Suppressor macrophage (primary cell): ENCODE measurements around the gene LPAR3.
"Not testable (repeated sequence)": the region's sequence is repeated elsewhere in the genome, so short reads cannot be mapped to it uniquely, and the experiment has no call there.

Source experiments
- DNase-seq, 4 experiments: peaks; one replicate each; pipeline ENCODE4 v3.0.0-alpha.2; 2020 to 2022
- total RNA-seq, 17 experiments: gene quantifications; one replicate each; lab custom pipeline; 2026; ENCODE audit warnings: mixed read lengths in 6 of 17, inconsistent platforms in 3 of 17; lab: John Stamatoyannopoulos, UW

The LPAR3 gene
- total RNA-seq = 0 to 1.1 (median 0.13) reads per million in 17 experiments

GRCh38 chr1:84892705-84893618 is at the start of gene LPAR3:
Gene LPAR3 (minus strand): TSS chr1:84893206. CDS start chr1:84866120, 27,086 bp downstream.
- DNase-seq = peak in 2 of 4 experiments; percentile 21 to 39

DNA sequence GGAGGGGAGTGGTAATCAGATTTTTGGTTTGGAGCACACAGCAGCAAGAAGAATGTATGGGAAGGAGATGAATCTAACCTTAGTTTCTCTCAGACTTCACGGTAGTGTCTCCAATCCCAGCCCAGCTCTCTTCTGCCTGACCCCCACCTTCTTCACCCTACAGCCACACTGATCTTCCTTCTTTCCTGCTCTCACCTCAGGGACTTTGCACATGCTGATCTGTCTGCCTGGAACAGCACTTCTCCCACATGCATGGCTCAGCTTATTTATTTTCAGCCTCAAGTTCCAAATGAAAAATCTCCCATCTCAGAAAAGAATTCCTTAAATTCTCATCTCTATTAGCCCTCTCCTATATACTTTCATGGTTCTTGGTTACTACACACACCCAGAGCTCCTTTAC is 48.8 kb upstream of the LPAR3 start:
- DNase-seq = no peak

- no peak for DNase-seq
These were observed 47.5 kb upstream of the LPAR3 start for GRCh38 chr1:84940481-84940880.

- DNase-seq = no peak
These were observed 46.8 kb upstream of the LPAR3 start for GRCh38 chr1:84939761-84940160.

DNA sequence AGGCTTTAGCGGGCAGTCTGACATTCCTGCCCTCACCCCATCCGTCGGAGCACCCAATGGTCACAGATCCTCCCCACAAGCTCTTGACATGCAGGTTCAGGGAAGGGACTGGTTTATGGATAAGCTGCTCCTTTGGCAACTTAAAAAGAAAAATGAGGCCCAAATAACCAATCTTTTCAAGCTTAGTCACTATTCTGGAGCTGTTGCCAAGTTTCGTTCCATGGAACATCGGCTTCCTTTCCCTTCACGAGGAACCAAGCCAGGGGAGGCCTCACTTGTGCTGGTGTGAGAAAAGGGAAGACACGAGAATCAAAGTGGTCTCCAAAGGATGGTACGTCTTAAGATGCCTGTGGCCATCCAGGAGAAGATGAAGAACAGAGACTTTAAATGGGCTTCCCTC is 46.1 kb upstream of the LPAR3 start:
- DNase-seq = no peak

DNA sequence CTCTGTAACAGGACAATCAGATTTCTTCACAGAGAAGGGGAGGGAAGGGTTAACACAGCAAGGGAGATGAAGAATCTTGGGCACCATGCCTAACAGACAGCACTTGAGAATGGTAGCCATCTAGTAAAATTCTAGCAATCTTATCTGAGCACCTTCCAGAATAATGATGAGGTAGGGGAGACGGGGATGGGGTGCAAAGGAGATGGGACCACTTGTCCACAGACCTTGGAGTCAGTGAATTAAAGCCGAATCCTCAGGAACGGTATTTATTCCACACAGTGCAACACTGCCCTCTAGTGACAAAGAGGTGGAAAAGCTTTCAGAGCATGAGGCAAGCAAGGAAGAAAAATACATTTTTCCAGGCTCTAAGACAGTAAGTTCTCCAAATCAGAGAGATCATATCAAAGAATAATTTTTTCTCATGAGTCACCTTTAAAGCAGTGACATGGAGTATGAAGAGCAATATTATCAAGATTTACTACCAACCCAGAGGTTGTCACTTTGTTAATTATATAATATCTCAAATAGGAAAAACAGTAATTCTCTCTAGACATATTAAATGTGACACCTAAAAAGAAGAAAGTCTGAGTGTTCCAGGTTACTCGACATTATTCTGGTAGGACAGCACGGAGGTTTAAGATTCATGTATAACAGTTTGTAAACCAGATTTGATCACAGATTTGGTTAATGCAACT is 43.3 kb upstream of the LPAR3 start:
- DNase-seq = peak; percentile 60 to 89 (median 72)

- no peak for DNase-seq
These were observed 40.1 kb upstream of the LPAR3 start for GRCh38 chr1:84933011-84933611.

- DNase-seq = no peak
These were observed 37.8 kb upstream of the LPAR3 start for GRCh38 chr1:84930831-84931230.

DNA sequence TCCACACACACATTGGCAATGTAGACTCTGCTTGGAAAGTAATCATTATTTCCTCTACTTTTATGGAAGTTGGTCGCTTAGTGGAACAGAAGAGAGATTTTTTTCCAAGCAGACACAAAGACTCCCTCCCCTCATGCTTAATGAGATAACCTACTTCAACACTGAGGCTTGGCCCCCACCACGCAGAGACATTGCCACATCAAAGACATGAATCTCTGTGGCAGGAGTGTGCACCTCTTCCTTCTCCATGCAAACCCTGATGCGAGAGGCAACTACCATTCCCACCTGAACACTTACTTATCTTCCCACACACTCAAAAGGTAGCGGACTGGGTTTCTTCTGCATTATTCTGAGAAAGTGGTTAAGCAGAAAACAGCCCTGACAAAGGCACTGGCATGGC is 37.3 kb upstream of the LPAR3 start:
- no peak for DNase-seq

- DNase-seq = no peak
These were observed 36.6 kb upstream of the LPAR3 start for GRCh38 chr1:84929581-84929980.

GRCh38 chr1:84928979-84929378 is 36.0 kb upstream of the LPAR3 start:
- no peak for DNase-seq

DNA sequence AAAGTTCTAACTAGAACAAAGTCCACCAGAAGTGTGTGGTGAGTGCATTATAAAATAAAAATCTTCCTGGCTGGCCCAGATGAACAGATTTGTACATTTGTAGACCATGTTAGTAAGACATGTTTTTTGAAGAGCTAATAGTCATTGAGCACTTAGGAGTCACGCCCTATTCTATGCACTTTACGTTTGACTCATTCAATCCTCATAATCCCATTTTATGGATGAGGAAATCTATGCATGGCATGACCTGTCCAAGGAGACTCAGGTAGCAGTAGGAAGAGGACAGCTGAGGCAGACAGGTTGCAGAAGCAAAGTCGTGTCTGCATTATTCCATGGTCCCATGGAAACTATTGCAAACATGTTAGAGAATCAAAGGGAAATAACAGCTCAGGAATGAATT is 30.3 kb upstream of the LPAR3 start:
- no peak for DNase-seq

DNA sequence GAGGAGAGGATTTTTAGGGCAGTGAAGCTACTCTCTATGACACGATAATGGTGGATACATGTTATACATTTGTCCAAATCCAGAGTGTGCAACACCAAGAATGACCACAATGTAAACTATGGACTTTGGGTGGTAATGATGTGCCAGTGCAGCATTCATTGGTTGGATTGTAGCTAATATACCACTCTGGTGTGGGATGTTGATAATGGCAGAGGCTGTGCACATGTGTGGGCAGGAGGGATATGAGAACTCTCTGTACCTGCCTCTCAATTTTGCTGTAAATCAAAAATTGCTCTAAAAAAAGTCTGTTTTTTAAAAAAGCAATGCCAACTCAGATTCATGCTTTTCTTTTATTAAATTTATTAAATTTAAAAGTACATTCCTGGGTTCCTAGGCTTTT is 27.2 kb upstream of the LPAR3 start:
- no peak for DNase-seq

DNA sequence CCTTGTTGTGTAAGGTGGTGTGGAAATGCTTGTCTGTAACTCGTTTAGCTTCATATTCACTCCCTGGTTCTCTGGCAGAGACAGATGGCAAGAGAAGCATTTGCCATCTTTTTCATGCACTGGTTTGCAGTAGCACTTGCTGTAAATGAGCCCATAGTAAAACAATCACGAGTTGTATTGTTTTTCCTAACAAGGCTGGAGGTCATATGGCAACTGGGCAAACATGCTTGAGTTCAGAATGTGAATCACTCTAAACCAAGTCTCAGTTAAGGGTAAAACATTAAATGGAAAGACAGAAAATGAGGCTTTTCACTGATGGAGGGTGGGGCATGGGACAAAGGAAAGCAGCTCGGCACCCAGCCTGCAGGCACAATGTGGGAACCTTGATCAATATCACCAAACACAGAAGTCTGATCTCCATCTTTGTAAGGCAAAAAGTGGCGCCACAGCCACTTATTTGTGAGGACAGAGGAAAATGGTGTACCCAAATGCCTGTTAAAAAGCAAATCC is 26.5 kb upstream of the LPAR3 start:
- DNase-seq = no peak

DNA sequence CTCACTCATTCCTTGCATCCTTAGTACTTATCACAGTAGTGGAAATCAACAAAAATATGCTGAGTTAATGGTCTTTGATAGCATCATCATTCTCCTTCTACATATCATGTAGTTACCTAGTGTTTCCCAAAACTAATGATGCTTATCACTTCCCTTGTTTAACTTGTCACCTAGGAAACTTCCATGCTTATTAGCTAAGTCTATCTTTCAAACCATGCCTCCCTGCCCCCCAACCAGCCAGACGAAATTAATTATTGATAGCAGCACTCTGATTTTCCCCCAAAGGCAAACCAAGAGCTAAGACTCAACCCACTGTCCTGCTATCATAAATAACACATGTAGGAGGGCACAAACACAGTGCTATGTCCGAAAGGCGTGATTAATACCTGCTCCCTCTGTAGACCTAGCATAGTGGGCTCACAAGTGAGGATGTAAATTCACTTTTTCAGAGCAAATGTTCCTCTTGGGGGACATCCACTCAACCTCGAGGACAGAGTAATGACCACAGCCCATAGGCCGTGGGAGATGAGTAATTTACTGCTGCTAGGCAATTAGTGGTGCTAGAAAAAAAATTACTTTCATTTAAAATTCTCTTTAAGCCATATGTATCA is 25.8 kb upstream of the LPAR3 start:
- DNase-seq = no peak

- DNase-seq = no peak
These were observed 23.9 kb upstream of the LPAR3 start for GRCh38 chr1:84916897-84917296.

GRCh38 chr1:84913555-84913892 is 20.5 kb upstream of the LPAR3 start:
- DNase-seq = peak; percentile 30 to 67 (median 62)

- DNase-seq = peak in 2 of 4 experiments; percentile 49 to 52
These were observed 19.9 kb upstream of the LPAR3 start for GRCh38 chr1:84912726-84913554.

DNA sequence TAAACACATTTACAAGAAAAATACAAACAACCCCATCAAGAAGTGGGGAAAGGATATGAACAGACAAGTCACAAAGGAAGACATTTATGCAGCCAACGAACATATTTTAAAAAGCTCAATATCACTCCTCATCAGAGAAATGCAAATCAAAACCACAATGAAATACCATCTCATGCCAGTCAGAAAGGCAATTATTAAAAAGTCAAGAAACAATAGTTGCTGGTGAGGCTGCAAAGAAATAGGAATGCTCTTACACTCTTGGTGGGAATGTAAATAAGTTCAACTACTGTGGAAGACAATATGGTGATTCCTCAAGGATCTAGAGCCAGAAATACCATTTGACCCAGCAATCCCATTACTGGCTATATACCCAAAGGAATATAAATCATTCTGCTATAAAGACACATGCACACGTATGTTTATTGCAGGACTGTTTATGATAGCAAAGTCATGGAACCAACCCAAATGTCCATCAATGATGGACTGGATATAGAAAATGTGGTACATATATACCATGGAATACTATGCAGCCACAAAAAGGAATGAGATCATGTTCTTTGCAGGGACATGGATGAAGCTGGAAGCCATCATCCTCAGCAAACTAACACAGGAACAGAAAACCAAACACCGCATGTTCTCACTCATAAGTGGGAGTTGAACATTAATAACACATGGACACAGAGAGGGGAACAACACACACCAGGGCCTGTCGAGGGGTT is 15.9 kb upstream of the LPAR3 start:
- not testable (repeated sequence) for DNase-seq

- peak in 3 of 4 experiments; percentile 10 to 27 (median 14) for DNase-seq
These were observed 14.3 kb upstream of the LPAR3 start for GRCh38 chr1:84907095-84907827.
